Esophagus squamous epithelium (tissue), 5 donors: ENCODE data around the gene ATP5PF. TPM values are rescaled to one million over a fixed set of nuclear protein-coding genes. Genes with fewer than 3 reads are reported as not detected.
"Not testable (repeated sequence)": the region's sequence is repeated elsewhere in the genome, so short reads cannot be mapped to it uniquely, and the experiment has no call there.

ENCODE experiments used
- DNase-seq: peaks from one replicate; lab custom pipeline; 2025; lab: John Stamatoyannopoulos, UW
- H3K27ac ChIP-seq, 4 donors: fragments of 200-600 bp; sonication (generic); one replicate each; pipeline ENCODE4 v1.5.1; 2016 to 2019; ENCODE audit warnings: mild to moderate bottlenecking in 1 of 4
- H3K27me3 ChIP-seq, 4 donors: fragments of 200-600 bp; sonication (generic); 1 replicate in 3 of 4; 2 replicates in 1 of 4; pipeline versions ENCODE4 v1.5.1 to v1.6.0; 2017 to 2021; ENCODE audit warnings: antibody characterized with exemption in 1 of 4
- H3K36me3 ChIP-seq, 3 donors: fragments of 200-600 bp; sonication (generic); one replicate each; pipeline ENCODE4 v1.5.1; 2016 to 2019
- H3K4me1 ChIP-seq, 3 donors: fragments of 200-600 bp; sonication (generic); one replicate each; pipeline ENCODE4 v1.5.1; 2017 to 2019
- H3K4me3 ChIP-seq, 4 donors: fragments of 200-600 bp; sonication (generic); 1 replicate in 3 of 4; 2 replicates in 1 of 4; pipeline ENCODE4 v1.5.1; 2016 to 2019; ENCODE audit warnings: mild to moderate bottlenecking in 2 of 4, moderate library complexity in 1 of 4
- H3K9me3 ChIP-seq, 3 donors: fragments of 200-600 bp; sonication (generic); one replicate each; pipeline ENCODE4 v1.5.1; 2016 to 2019
- POLR2A ChIP-seq, 4 donors: fragments of 450-650 bp; IDR thresholded peaks; one replicate each; pipeline ENCODE4 v1.6.1; 2017; ENCODE audit warnings: antibody characterized with exemption in 4 of 4, mild to moderate bottlenecking in 4 of 4, moderate library complexity in 3 of 4
- WGBS, 2 donors: methylation state at CpG; one replicate each; pipeline ENCODE4 v1.1.5; 2018; 5-methylcytosine and 5-hydroxymethylcytosine counted together
- intact Hi-C: fragments of 100-400 bp; cut with DNase I; formaldehyde crosslinking; loops from one replicate; pipeline ENCODE4 v1.15.0; 2022
- total RNA-seq, 4 donors: library from RNA; depleted of rRNA; stranded (reverse); fragments of >200 nt; gene quantifications; one replicate each; pipeline ENCODE4 v1.1.0, GENCODE V29; 2016
- TF ChIP-seq, protein P1 (sequence below), 6 experiments: fragments of 450-650 bp in 4 of 6; fragments of 200-600 bp in 2 of 6; sonication (generic) in 2 of 6; IDR thresholded peaks; one replicate each; pipeline ENCODE4 v1.5.1; 2016 to 2019; ENCODE audit warnings: antibody characterized with exemption in 6 of 6, mild to moderate bottlenecking in 4 of 6, moderate library complexity in 4 of 6
- donor health status: DM: yes; HTN: yes; CAD: no.

The ATP5PF gene, protein sequence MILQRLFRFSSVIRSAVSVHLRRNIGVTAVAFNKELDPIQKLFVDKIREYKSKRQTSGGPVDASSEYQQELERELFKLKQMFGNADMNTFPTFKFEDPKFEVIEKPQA
- 100 to 1,000 TPM; 123 to 192 (median 129) TPM for total RNA-seq

DNA sequence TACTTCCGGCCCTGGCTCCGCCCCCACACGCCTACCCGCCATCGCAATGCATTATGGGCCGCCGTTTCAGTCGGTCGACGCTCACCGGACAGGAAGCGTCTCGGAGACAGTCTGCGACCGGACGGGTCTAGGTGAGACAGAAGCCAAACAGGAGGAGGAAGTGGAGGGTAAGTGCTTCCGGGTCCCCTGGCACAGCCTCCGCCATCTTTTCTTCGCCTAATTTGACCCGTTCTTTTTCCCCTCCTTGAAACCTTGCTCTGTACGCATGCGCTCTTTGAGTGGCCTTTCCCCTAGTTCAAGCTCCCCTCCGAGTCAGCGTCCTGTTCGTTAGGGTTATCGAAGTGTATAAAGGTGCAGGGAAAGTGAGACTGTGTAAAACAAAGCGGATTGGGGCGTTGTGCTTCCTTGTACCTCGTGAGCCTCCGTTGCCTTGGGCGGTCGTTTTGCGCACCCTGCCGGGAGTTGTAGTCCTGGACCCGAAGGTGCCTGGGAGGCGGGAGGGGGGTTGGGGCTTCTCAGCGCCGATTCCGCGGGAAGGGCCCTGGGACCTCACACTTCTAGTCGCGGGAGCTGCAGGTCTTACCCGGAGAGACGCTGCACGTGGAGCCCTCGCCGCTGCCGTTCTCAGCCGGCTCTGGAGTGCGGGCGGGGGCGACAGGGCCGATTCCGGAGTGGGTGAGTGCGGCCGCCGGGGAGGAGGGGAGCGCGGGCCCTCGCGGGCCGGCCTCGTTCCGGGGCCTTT is at the start of gene ATP5PF, which contains the start of gene GABPA:
ATP5PF (minus strand) TSS at position 1 of the 742 bp plus-strand sequence. CDS start 5,110 bp downstream, outside the sequence.
GABPA (plus strand) TSS at position 69 of the 742 bp plus-strand sequence. CDS start 6,627 bp downstream, outside the sequence.
- peaks cover 0 to 25% (median 0%) of the 10 kb centered on the region in 3 donors for H3K36me3 ChIP-seq
- intact Hi-C loops = no loop called here
- TF ChIP-seq POLR2A (IDR thresholded peaks at IDR 0.05) = peak in 2 of 4 donors; percentile 32 to 42
- TF ChIP-seq, protein P1, sequence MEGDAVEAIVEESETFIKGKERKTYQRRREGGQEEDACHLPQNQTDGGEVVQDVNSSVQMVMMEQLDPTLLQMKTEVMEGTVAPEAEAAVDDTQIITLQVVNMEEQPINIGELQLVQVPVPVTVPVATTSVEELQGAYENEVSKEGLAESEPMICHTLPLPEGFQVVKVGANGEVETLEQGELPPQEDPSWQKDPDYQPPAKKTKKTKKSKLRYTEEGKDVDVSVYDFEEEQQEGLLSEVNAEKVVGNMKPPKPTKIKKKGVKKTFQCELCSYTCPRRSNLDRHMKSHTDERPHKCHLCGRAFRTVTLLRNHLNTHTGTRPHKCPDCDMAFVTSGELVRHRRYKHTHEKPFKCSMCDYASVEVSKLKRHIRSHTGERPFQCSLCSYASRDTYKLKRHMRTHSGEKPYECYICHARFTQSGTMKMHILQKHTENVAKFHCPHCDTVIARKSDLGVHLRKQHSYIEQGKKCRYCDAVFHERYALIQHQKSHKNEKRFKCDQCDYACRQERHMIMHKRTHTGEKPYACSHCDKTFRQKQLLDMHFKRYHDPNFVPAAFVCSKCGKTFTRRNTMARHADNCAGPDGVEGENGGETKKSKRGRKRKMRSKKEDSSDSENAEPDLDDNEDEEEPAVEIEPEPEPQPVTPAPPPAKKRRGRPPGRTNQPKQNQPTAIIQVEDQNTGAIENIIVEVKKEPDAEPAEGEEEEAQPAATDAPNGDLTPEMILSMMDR (IDR thresholded peaks at IDR 0.05) = peak in 2 of 6 experiments; percentile 10 to 19
- H3K4me1 ChIP-seq = peaks cover 9 to 61% (median 40%) of the 10 kb centered on the region in 3 donors
- peak; percentile 89 for DNase-seq
- peak within 1 kb of the TSS; percentile 99 for H3K27ac ChIP-seq
- H3K9me3 ChIP-seq = no peaks in the 10 kb centered on the region
- H3K27me3 ChIP-seq = no peaks in the 10 kb centered on the region
- WGBS, 2 donors = 0% methylated on average over 20 to 23 of the region's 64 CpGs
- H3K4me3 ChIP-seq = peak within 1 kb of the TSS; percentile 91 to 98 (median 96)

DNA sequence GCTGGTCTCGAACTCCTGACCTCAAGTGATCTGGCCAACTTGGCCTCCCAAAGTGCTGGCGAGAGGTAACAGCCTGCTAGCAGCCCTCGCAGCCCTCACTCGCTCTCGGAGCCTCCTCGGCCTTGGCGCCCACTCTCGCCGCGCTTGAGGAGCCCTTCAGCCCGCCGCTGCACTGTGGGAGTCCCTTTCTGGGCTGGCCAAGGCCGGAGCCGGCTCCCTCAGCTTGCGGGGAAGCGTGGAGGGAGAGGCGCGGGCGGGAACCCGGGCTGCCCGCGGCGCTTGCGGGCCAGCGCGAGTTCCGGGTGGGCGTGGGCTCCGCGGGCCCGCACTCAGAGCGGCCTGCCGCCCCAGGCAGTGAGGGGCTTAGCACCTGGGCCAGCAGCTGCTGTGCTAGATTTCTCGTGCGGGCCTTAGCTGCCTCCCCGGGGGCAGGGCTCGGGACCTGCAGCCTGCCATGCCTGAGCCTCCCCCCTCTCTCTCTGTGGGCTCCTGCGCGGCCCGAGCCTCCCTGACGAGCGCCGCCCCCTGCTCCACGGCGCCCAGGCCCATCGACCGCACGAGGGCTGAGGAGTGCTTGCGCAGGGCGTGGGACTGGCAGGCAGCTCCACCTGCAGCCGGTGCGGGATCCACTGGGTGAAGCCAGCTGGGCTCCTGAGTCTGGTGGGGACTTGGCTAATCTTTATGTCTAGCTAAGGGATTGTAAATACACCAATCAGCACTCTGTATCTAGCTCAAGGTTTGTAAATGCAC is 43.6 kb upstream of the ATP5PF start:
- H3K27ac ChIP-seq, H3K9me3 ChIP-seq, H3K4me3 ChIP-seq, intact Hi-C loops, H3K4me1 ChIP-seq, DNase-seq, H3K27me3 ChIP-seq, H3K36me3 ChIP-seq: not testable (repeated sequence)
- WGBS, 2 donors = 80 to 94% methylated on average over 1 to 19 of the region's 52 CpGs

DNA sequence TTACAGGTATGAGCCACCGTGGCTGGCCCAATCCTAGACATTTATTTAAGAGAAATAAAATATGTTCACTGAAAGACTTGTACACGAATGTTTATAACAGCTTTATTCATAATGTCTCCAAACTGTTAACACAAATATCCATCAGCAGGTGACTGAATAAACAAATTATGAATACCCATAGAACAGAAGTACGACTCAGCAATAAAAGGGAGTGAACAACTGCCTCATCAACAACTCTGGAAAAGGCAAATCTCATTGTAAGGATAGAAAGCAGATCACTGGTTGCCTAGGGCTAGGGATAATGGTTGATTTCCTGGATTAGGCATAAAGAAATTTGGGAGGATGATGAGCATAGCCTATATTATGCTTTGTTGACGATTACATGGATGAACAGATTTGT is 41.7 kb upstream of the ATP5PF start:
- DNase-seq = no peak
- TF ChIP-seq, protein P1 (IDR thresholded peaks at IDR 0.05) = no peak
- TF ChIP-seq POLR2A (IDR thresholded peaks at IDR 0.05) = no peak
- intact Hi-C loops = no loop called here
- H3K4me1 ChIP-seq = no peaks in the 10 kb centered on the region
- H3K9me3 ChIP-seq = no peaks in the 10 kb centered on the region
- no peaks in the 10 kb centered on the region for H3K36me3 ChIP-seq
- no peaks in the 10 kb centered on the region for H3K27me3 ChIP-seq
- WGBS, 2 donors = 51 to 57% methylated on average over 3 to 4 of the region's 4 CpGs
- no peak overlapping the region for H3K4me3 ChIP-seq
- no peak overlapping the region for H3K27ac ChIP-seq

DNA sequence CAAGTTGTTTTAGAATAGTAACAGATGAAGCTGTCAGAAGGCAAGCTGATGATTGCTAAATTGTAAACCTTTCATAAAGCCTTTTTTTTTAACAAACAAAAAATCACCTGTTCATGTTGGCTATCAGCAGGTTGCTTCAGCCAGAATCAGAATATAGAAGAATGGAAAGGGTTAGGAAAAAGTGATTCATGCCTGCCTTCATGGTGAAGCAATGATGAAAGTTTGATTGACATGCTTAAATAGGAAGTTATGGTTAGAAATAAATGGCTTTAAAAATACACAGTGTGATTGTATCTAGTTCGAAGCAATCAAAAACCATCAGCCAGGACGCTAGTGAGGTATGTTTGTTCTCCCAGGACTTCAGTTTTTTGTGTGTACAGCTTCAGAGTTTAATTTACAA is 38.0 kb upstream of the ATP5PF start:
- no peak for DNase-seq
- H3K4me3 ChIP-seq = no peak overlapping the region
- WGBS, 2 donors = 48 to 60% methylated on average over 2 of the region's 2 CpGs
- H3K27me3 ChIP-seq = no peaks in the 10 kb centered on the region
- no peaks in the 10 kb centered on the region for H3K9me3 ChIP-seq
- H3K4me1 ChIP-seq = peaks cover 0 to 7% (median 0%) of the 10 kb centered on the region in 3 donors
- no peak overlapping the region for H3K27ac ChIP-seq
- no peak for TF ChIP-seq POLR2A (IDR thresholded peaks at IDR 0.05)
- TF ChIP-seq, protein P1 (IDR thresholded peaks at IDR 0.05) = no peak
- intact Hi-C loops = no loop called here
- H3K36me3 ChIP-seq = peaks cover 0 to 21% (median 0%) of the 10 kb centered on the region in 3 donors

DNA sequence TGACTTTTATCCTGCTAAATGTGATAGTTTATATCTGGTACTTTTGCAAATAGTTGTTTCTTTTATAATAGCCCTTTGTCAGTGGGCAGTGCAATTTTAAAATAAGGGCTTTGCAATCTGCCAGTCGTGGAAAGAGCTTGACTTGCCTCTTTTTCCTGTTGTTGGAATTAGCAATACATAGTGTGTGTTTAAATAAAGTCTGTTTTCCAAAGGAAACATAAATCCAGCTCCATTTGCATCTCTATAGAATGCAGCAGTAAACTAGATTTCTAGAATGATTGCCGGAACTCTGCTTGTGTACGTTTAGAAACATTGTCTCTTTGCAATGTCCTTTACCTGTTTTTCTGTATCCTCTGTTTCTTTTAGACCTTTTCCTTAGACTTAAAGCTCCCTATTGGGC is 33.2 kb upstream of the ATP5PF start:
- H3K27me3 ChIP-seq = no peaks in the 10 kb centered on the region
- WGBS, 2 donors = 85 to 88% methylated on average over 3 of the region's 3 CpGs
- no peak overlapping the region for H3K27ac ChIP-seq
- intact Hi-C loops = no loop called here
- TF ChIP-seq, protein P1 (IDR thresholded peaks at IDR 0.05) = no peak
- TF ChIP-seq POLR2A (IDR thresholded peaks at IDR 0.05) = no peak
- no peak for DNase-seq
- H3K9me3 ChIP-seq = no peaks in the 10 kb centered on the region
- H3K4me1 ChIP-seq = peaks cover 0 to 7% (median 0%) of the 10 kb centered on the region in 3 donors
- peaks cover 0 to 69% (median 7%) of the 10 kb centered on the region in 3 donors for H3K36me3 ChIP-seq
- H3K4me3 ChIP-seq = no peak overlapping the region
